Fibroblast of the aortic adventitia (primary cell): Measurements from ENCODE around the gene EVPLL. TPM values are rescaled to one million over a fixed set of nuclear protein-coding genes. Genes with fewer than 3 reads are reported as not detected.

Experiments used
- DNase-seq: peaks from one replicate; pipeline ENCODE4 v3.0.0-alpha.2; 2010; ENCODE audit warnings: low read depth
- H3K4me3 ChIP-seq: 2 replicates; pipeline ENCODE4 v1.5.1; 2011; ENCODE audit warnings: low read depth, mild to moderate bottlenecking, control low read depth, low read length, moderate library complexity
- CTCF ChIP-seq: IDR thresholded peaks from 2 replicates; pipeline ENCODE4 v1.5.1; 2011; ENCODE audit warnings: mild to moderate bottlenecking, low read length, control low read depth, inconsistent platforms; ENCODE audit not compliant: insufficient read depth
- total RNA-seq: library from RNA; depleted of rRNA; stranded (reverse); fragments of >200 nt; gene quantifications from 2 replicates; pipeline ENCODE4 v1.2.3, GENCODE V29; 2012; ENCODE audit warnings: low replicate concordance

The EVPLL gene
- total RNA-seq, 1 donor: not detected

GRCh38 chr17:18353541-18353940 is 24.0 kb upstream of the EVPLL start:
- no peak for DNase-seq
- no peak for TF ChIP-seq CTCF
- no peak overlapping the region for H3K4me3 ChIP-seq

DNA sequence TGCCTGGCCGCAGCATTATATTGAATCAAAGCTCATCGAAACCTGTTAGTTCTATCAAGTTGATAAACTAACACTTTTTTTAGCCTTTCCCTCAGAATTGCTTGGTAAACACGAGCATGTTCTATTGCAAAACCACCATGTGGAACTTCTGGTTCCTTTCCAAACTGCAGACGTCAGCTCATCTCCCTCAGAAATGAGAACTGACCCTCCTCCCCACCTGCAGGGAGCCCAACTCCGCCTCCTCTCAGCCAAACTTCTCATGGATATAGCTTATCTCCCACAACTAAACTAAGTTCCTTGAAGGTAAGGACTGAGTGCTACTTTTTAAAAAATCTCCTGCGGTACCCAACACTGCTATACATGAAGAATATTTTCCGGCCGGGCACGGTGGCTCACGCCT is 21.0 kb upstream of the EVPLL start:
- no peak overlapping the region for H3K4me3 ChIP-seq
- peak; percentile 69 for DNase-seq
- TF ChIP-seq CTCF: no peak

DNA sequence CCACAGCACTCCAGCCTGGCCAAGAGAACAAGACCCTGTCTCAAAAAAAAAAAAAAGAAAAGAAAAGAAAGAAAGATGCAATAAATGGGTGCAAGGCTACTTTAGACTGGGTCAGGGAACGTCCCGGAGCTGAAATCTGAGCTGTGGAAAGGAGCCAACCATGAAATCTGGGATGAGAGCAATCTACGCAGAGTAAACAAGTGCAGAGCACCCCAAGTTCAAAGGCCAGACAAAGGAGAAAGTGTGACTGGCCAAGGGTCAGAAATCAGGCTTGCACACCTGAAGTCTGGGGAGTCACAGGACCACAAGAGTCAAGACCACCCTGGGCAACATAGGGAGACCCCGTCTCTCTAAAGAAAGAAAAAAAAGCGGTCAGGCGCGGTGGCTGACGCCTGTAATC is 17.1 kb upstream of the EVPLL start:
- no peak overlapping the region for H3K4me3 ChIP-seq
- no peak for TF ChIP-seq CTCF
- no peak for DNase-seq

DNA sequence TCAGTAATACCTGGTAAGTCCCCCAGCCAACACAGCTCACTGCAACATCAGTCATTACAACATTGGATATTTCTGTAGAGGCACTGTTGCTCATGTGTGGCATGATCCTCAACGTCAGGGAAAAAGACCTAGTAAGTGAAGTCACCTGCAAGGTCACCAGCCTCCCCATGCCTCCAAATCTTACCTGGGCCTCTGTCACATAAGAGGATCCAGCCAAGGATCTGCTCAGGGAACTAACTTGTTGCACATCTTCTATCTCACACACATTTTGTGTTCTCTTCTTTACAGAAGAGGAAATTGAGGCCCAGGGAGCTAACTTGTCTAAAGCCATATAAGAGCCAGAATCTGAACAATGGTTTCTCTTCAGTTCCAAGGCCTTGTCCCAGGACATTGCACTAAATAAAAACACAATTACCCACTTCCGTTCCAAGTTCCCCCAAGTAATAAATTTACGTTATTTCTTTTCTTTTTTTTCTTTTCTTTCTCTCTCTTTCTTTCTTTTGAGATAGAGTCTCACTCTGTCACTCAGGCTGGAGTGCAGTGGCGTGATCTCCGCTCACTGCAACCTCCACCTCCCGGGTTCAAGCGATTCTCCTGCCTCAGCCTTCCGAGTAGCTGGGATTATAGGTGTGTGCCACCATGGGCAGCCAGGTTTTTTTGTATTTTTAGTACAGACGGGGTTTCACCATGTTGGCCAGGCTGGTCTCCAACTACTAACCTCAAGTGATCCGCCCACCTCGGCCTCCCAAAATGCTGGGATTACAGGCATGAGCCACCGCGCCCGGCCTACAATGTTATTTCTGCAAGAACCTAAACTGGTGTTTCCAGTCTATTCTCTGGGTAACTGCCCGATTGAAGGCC is 15.5 kb upstream of the EVPLL start:
- no peak for DNase-seq
- no peak for TF ChIP-seq CTCF
- H3K4me3 ChIP-seq: peak overlapping the region; percentile 85

DNA sequence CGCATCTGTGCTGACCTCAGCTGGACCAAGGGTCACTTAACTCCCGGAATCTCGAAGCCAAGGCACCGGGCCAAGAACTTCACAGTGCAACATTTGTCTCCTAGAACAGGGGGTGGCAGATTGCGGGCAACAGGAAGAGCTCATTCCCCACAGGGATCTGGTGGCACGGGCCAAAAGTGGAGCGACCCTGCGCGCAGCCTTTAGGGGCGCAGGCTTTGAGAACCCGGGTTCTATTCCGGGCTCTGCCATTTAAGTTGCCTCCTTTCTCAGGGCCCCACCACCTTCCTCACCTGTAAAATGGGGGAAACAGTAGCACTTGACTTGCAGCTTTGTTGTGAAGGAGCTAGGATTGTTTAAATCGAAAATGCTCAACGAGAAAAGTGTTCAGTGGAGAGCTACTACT is 14.9 kb upstream of the EVPLL start:
- H3K4me3 ChIP-seq: peak overlapping the region; percentile 85
- DNase-seq: peak; percentile 18
- TF ChIP-seq CTCF: no peak

DNA sequence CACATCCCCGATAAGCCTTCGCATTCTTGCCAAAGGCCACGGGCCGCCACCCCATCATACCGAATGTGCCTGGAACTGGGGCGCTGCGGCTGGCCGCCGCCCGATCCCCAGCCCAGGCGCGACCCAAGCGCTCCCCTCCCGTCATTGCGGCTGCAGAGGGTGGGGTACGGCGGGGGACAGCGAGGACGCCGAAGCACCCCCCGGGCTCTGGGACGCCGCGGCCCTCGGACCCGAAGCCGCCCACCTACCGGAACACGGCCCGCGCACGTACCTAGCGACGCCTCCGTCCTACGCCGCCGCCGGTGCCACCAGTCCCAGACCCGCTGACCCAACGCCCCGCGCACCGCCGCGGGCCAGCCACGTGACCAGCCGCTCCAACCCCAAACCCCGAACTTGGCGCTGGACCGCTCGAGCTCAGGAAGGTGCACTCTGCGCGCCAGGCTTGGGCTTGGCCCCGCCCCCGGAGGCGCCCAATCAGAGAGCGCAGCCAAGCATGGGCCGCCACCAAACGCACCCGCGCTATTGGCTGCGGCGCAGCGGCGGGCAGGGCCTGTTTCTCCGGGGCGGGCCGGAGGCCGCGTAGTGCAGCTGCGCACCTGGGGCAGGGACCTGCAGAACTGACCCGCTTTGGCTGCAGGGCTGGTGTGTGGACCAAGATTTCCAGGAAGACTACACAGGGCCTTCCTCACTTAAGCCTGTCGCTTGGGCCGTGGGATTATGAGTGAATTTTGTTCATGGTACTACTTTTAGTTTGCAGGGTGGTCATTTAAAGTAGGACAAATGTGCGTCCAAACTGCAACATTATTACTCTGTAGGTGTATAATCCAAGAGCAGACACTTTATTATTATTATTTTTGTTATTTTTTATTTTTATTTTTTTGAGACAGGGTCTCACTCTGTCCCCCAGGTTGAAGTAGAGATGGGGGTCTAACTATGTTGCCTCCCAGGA is 14.2 kb upstream of the EVPLL start, which contains the start of gene SHMT1:
Gene SHMT1 (minus strand): TSS at position 450 of the 949 bp plus-strand sequence. CDS start 7,569 bp downstream, outside the sequence.
- peak; percentile 80 for DNase-seq
- no peak for TF ChIP-seq CTCF
- peak within 1 kb of the TSS; percentile 85 for H3K4me3 ChIP-seq
